ENCODE results near the gene GAL3ST2.
"Not testable (repeated sequence)": the region's sequence is repeated elsewhere in the genome, so short reads cannot be mapped to it uniquely, and the experiment has no call there.

GAL3ST2 gene

GRCh38 chr2:241739177-241739576, 37.4 kb upstream of the GAL3ST2 start:
- peaks cover under 1% of the 10 kb centered on the region for H3K4me1 ChIP-seq (ENCODE audit: control insufficient read depth, insufficient read depth, low read length)
- H3K9ac ChIP-seq (ENCODE audit: low read length) = no peak overlapping the region
- no peak overlapping the region for H3K4me3 ChIP-seq (ENCODE audit: low read length)
- H3K27me3 ChIP-seq (ENCODE audit: control insufficient read depth, insufficient read depth, low read length) = no peaks in the 10 kb centered on the region
- H3K36me3 ChIP-seq (ENCODE audit: control insufficient read depth, insufficient read depth, low read length) = no peaks in the 10 kb centered on the region
- H3K9me3 ChIP-seq (ENCODE audit: control insufficient read depth, low read length) = no peaks in the 10 kb centered on the region

GRCh38 chr2:241739651-241740050, 37.0 kb upstream of the GAL3ST2 start:
- Histone ChIP-seq H3K9me3 (ENCODE audit: control insufficient read depth, low read length) (no peaks in the 10 kb centered on the region), H3K4me3 (ENCODE audit: low read length) (no peak overlapping the region), H3K4me1 (ENCODE audit: control insufficient read depth, insufficient read depth, low read length) (no peaks in the 10 kb centered on the region), H3K27me3 (ENCODE audit: control insufficient read depth, insufficient read depth, low read length) (no peaks in the 10 kb centered on the region), H3K9ac (ENCODE audit: low read length) (no peak overlapping the region), H3K36me3 (ENCODE audit: control insufficient read depth, insufficient read depth, low read length) (no peaks in the 10 kb centered on the region)

GRCh38 chr2:241741016-241741415, 35.6 kb upstream of the GAL3ST2 start:
- Histone ChIP-seq H3K9ac (ENCODE audit: low read length) (no peak overlapping the region), H3K9me3 (ENCODE audit: control insufficient read depth, low read length) (no peaks in the 10 kb centered on the region), H3K4me3 (ENCODE audit: low read length) (no peak overlapping the region), H3K4me1 (ENCODE audit: control insufficient read depth, insufficient read depth, low read length) (no peaks in the 10 kb centered on the region), H3K27me3 (ENCODE audit: control insufficient read depth, insufficient read depth, low read length) (no peaks in the 10 kb centered on the region), H3K36me3 (ENCODE audit: control insufficient read depth, insufficient read depth, low read length) (no peaks in the 10 kb centered on the region)

GRCh38 chr2:241742320-241742939, 34.2 kb upstream of the GAL3ST2 start:
- Histone ChIP-seq H3K9ac (ENCODE audit: low read length) (no peak overlapping the region), H3K4me1 (ENCODE audit: control insufficient read depth, insufficient read depth, low read length) (no peaks in the 10 kb centered on the region), H3K4me3 (ENCODE audit: low read length) (no peak overlapping the region), H3K9me3 (ENCODE audit: control insufficient read depth, low read length) (no peaks in the 10 kb centered on the region), H3K36me3 (ENCODE audit: control insufficient read depth, insufficient read depth, low read length) (no peaks in the 10 kb centered on the region), H3K27me3 (ENCODE audit: control insufficient read depth, insufficient read depth, low read length) (no peaks in the 10 kb centered on the region)

GRCh38 chr2:241743008-241743407, 33.6 kb upstream of the GAL3ST2 start:
- H3K27me3 ChIP-seq (ENCODE audit: control insufficient read depth, insufficient read depth, low read length); H3K9ac ChIP-seq (ENCODE audit: low read length); H3K4me3 ChIP-seq (ENCODE audit: low read length); H3K9me3 ChIP-seq (ENCODE audit: control insufficient read depth, low read length); H3K36me3 ChIP-seq (ENCODE audit: control insufficient read depth, insufficient read depth, low read length); H3K4me1 ChIP-seq (ENCODE audit: control insufficient read depth, insufficient read depth, low read length): not testable (repeated sequence)

- no peaks in the 10 kb centered on the region for H3K4me1 ChIP-seq (ENCODE audit: control insufficient read depth, insufficient read depth, low read length)
- H3K9ac ChIP-seq (ENCODE audit: low read length) = no peak overlapping the region
- H3K4me3 ChIP-seq (ENCODE audit: low read length) = no peak overlapping the region
- H3K36me3 ChIP-seq (ENCODE audit: control insufficient read depth, insufficient read depth, low read length) = no peaks in the 10 kb centered on the region
- H3K27me3 ChIP-seq (ENCODE audit: control insufficient read depth, insufficient read depth, low read length) = no peaks in the 10 kb centered on the region
- H3K9me3 ChIP-seq (ENCODE audit: control insufficient read depth, low read length) = no peaks in the 10 kb centered on the region
Observed at GRCh38 chr2:241743620-241744019, 33.0 kb upstream of the GAL3ST2 start.

- no peaks in the 10 kb centered on the region for H3K4me1 ChIP-seq (ENCODE audit: control insufficient read depth, insufficient read depth, low read length)
- H3K9me3 ChIP-seq (ENCODE audit: control insufficient read depth, low read length) = no peaks in the 10 kb centered on the region
- no peaks in the 10 kb centered on the region for H3K36me3 ChIP-seq (ENCODE audit: control insufficient read depth, insufficient read depth, low read length)
- no peak overlapping the region for H3K9ac ChIP-seq (ENCODE audit: low read length)
- H3K4me3 ChIP-seq (ENCODE audit: low read length) = no peak overlapping the region
- H3K27me3 ChIP-seq (ENCODE audit: control insufficient read depth, insufficient read depth, low read length) = no peaks in the 10 kb centered on the region
Observed at GRCh38 chr2:241744028-241744754, 32.4 kb upstream of the GAL3ST2 start.

- Histone ChIP-seq H3K4me3 (ENCODE audit: low read length) (no peak overlapping the region), H3K9ac (ENCODE audit: low read length) (no peak overlapping the region), H3K27me3 (ENCODE audit: control insufficient read depth, insufficient read depth, low read length) (no peaks in the 10 kb centered on the region), H3K4me1 (ENCODE audit: control insufficient read depth, insufficient read depth, low read length) (no peaks in the 10 kb centered on the region), H3K9me3 (ENCODE audit: control insufficient read depth, low read length) (no peaks in the 10 kb centered on the region), H3K36me3 (ENCODE audit: control insufficient read depth, insufficient read depth, low read length) (no peaks in the 10 kb centered on the region)
Observed at GRCh38 chr2:241745276-241745675, 31.3 kb upstream of the GAL3ST2 start.

- H3K36me3 ChIP-seq (ENCODE audit: control insufficient read depth, insufficient read depth, low read length) = no peaks in the 10 kb centered on the region
- no peaks in the 10 kb centered on the region for H3K4me1 ChIP-seq (ENCODE audit: control insufficient read depth, insufficient read depth, low read length)
- no peak overlapping the region for H3K9ac ChIP-seq (ENCODE audit: low read length)
- H3K27me3 ChIP-seq (ENCODE audit: control insufficient read depth, insufficient read depth, low read length) = no peaks in the 10 kb centered on the region
- H3K4me3 ChIP-seq (ENCODE audit: low read length) = no peak overlapping the region
- no peaks in the 10 kb centered on the region for H3K9me3 ChIP-seq (ENCODE audit: control insufficient read depth, low read length)
Observed at GRCh38 chr2:241746084-241746483, 30.5 kb upstream of the GAL3ST2 start.

- no peaks in the 10 kb centered on the region for H3K36me3 ChIP-seq (ENCODE audit: control insufficient read depth, insufficient read depth, low read length)
Observed at GRCh38 chr2:241748468-241749256, 28.0 kb upstream of the GAL3ST2 start.

GRCh38 chr2:241750076-241750840, 26.4 kb upstream of the GAL3ST2 start:
- Histone ChIP-seq H3K27me3 (ENCODE audit: control insufficient read depth, insufficient read depth, low read length) (no peaks in the 10 kb centered on the region), H3K9ac (ENCODE audit: low read length) (no peak overlapping the region), H3K36me3 (ENCODE audit: control insufficient read depth, insufficient read depth, low read length) (no peaks in the 10 kb centered on the region), H3K9me3 (ENCODE audit: control insufficient read depth, low read length) (no peaks in the 10 kb centered on the region), H3K4me3 (ENCODE audit: low read length) (no peak overlapping the region), H3K4me1 (ENCODE audit: control insufficient read depth, insufficient read depth, low read length) (no peaks in the 10 kb centered on the region)

More at GRCh38 chr2:241748468-241749256, 28.0 kb upstream of the GAL3ST2 start:
- H3K9me3 ChIP-seq (ENCODE audit: control insufficient read depth, low read length) = no peaks in the 10 kb centered on the region
- H3K27me3 ChIP-seq (ENCODE audit: control insufficient read depth, insufficient read depth, low read length) = no peaks in the 10 kb centered on the region
- no peak overlapping the region for H3K9ac ChIP-seq (ENCODE audit: low read length)
- no peak overlapping the region for H3K4me3 ChIP-seq (ENCODE audit: low read length)
- H3K4me1 ChIP-seq (ENCODE audit: control insufficient read depth, insufficient read depth, low read length) = no peaks in the 10 kb centered on the region

Data from mucosa of stomach (tissue), 1 donor.